ENCODE data around the gene FAM81A.
"Not testable (repeated sequence)": the region's sequence is repeated elsewhere in the genome, so short reads cannot be mapped to it uniquely, and the experiment has no call there.

The FAM81A gene

DNA sequence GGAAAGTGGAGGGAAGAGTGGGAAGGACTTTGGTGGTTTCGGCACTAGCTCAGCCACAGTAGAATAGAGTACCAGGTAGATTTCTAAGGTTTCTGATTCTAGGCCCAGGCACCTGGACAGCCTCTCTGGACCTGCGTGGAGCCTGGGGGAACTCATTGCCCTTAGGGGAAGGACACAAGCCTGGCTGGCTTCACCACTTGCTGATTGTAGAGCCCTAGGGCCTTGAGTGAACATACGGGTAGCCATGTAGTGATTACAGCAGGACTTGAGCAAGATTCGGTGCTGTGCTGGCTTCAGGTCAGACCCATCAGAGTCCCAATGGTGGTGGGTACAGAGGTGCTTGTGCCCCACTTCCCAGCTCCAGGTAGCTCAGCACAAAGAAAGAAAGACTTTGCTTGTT is 47.0 kb downstream of the FAM81A start:
- DNase-seq (ENCODE audit: low read depth): no peak

DNA sequence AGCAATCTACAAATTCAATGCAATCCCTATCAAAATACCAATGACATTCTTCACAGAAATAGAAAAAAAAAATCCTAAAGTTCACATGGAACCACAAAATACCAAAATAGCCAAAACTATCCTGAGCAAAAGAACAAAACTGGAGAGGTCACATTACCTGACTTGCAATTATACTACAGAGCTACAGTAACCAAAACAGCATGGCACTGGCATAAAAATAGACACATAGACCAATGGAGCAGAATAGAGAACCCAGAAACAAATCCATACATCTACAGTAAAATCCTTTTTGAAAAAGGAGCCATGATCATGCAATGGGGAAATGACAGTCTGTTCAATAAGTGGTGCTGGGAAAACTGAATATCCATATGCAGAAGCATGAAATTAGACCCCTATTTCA is 51.5 kb downstream of the FAM81A start:
- DNase-seq (ENCODE audit: low read depth): not testable (repeated sequence)

DNA sequence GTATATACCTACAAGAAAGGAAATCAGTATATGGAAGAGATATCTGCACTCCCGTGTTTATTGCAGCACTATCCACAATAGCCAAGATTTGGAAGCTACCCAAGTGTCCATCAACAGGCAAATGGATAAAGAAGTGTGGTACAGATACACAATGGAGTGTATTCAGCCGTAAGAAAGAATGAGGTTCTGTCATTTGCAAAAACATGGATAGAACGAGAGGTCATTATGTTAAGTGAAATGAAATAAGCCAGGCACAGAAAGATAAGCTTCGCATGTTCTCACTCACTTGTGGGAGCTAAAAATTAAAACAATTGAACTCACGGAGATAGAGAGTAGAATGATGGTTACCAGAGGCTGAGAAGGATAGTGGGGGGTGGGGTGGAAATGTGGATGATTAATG is 53.1 kb downstream of the FAM81A start:
- DNase-seq (ENCODE audit: low read depth): no peak

GRCh38 chr15:59492389-59493377 is 54.7 kb downstream of the FAM81A start:
- peak; percentile 53 for DNase-seq (ENCODE audit: low read depth)

GRCh38 chr15:59501597-59501996 is 63.6 kb downstream of the FAM81A start:
- DNase-seq (ENCODE audit: low read depth): no peak

GRCh38 chr15:59515190-59515589 is 77.2 kb downstream of the FAM81A start:
- no peak for DNase-seq (ENCODE audit: low read depth)

DNA sequence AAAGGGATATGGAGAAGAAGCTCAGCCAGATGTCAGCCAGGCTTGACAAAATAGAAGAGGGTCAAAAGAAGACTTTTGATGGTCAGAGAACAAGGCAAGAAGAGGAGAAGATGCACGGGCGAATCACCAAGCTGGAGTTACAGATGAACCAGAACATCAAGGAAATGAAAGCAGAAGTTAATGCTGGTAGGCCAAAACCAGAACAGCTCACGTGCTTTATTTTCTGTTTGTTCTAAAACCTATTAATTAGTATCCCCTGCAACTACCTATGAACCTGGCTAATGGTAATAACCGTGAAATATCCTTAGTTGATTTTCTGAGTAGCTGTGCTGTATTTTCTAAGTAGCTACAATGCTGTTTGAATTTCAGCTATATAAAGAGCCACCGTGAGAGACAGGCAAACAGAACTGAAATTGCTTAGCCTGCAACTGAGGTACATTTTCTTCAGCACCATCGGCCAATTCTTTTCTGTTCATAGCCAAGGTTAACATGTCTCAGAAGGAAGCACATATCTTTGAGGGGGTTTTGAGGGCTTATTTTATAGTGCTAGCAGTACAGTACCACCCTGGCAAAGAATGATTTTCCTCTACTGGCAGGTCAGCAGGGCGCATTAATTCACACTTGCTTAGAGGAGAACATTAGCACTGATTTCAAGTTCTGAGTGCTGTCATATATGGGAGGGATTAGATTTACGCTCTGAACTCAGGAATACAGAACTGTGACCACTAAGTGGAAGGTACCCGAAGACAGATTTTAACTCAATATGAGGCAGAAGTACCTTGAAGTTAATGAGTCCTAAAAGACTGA is 78.9 kb downstream of the FAM81A start:
- no peak for DNase-seq (ENCODE audit: low read depth)

DNA sequence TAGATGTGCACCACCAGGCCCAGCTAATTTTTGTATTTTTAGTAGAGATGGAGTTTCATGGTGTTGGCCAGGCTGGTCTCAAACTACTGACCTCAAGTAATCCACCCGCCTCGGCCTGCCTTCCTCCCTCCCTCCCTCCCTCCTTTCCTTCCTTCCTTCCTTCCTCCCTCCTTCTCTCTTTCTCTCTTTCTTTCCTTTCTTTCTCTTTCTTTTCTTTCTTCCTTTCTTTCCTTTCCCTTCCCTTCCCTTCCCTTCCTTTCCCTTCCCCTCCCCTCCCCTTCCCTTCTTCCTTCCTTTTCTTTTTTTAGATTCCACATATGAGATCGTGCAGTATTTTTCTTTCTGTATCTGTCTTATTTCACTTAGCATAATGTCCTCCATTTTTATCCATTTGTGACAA is 81.3 kb downstream of the FAM81A start:
- DNase-seq (ENCODE audit: low read depth): no peak

GRCh38 chr15:59521443-59521842 is 83.5 kb downstream of the FAM81A start:
- DNase-seq (ENCODE audit: low read depth): no peak

GRCh38 chr15:59522988-59523461 is 85.0 kb downstream of the FAM81A start:
- DNase-seq (ENCODE audit: low read depth): no peak

DNA sequence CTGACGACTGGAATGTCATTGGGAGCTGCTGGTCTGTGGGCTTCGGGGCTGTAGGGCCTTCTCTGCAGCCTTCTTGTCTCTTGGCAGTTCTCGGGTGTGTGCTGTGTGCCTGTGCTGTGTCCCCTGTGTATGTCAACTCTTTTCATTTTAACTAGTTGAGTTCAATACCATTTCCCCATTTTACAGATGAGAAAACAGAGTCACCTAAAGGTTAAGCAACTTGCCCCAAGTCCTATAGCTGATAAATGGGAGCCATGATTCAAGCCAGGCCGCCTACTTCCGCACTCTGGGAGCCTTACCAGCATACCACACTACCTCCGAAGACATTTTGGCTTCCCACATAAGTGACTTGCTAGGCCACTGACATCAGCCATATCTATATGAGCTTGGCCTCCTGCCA is 85.7 kb downstream of the FAM81A start:
- DNase-seq (ENCODE audit: low read depth): no peak

GRCh38 chr15:59524331-59524731 is 86.3 kb downstream of the FAM81A start:
- no peak for DNase-seq (ENCODE audit: low read depth)

GRCh38 chr15:59526466-59526865 is 88.5 kb downstream of the FAM81A start:
- not testable (repeated sequence) for DNase-seq (ENCODE audit: low read depth)

GRCh38 chr15:59528429-59528828 is 90.4 kb downstream of the FAM81A start:
- no peak for DNase-seq (ENCODE audit: low read depth)

GRCh38 chr15:59528961-59529402 is 91.0 kb downstream of the FAM81A start:
- peak; percentile 72 for DNase-seq (ENCODE audit: low read depth)

DNA sequence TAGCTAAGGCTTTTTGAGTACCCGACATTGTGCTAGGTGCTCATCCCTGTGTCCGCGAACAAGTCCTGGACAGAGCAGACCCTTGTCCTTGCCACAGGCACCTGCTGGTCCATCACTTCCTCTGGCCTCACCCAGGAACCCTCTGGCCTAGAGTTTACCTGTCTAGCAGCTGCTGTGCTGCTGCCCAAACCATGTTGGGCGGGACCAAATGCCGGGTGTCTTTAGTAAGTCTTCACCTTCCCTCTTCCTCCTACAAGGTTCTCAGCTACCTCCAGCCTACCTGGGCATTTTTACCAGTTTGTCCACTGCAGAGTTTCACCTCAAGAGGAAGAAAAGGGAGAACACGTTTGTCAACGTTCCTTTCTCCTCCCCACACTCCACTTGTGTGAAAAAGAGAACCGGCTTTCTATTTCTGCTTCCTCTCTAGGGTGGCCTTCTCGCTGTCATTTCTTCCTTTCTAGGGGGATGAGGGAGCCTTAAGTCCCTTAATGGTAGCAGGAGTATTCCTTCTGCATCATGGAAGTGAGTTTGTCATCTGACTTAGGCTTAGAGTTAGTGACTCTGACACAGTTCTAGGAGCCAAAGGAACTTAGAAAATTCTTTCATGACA is 93.2 kb downstream of the FAM81A start:
- DNase-seq (ENCODE audit: low read depth): no peak

DNA sequence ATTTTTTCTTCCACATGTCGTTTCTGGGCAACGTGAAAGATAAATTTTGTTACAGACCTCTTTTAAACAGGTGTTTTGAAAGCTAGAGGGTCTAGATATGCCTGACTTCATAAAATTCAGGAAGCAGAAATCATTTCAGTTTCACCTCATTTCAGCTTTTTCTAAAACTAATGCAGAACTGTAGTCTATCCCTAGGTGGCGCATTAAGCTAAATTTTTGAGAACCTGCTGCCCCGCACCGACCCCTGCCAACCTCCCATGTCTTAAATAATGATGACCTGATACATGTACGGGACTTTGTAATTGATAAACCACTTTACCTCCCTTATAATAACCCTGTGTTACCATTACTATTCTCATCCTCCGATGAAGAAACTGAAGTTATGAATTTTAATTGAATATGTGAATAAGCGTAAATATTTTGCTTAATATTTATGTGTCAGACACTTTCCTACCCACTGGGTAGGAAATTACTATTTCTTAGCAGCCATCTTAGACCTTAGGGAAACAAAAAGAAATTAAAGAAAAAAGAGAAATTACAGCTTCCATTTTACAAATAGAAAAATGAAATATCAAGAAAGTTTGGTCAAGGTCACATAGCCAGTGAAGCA is 94.9 kb downstream of the FAM81A start:
- DNase-seq (ENCODE audit: low read depth): peak; percentile 12

- DNase-seq (ENCODE audit: low read depth): no peak
Measured at GRCh38 chr15:59536553-59536952, 98.6 kb downstream of the FAM81A start.

- DNase-seq (ENCODE audit: low read depth): no peak
Measured at GRCh38 chr15:59537403-59537802, 99.4 kb downstream of the FAM81A start.

- no peak for DNase-seq (ENCODE audit: low read depth)
Measured at GRCh38 chr15:59538494-59538893, 100.5 kb downstream of the FAM81A start.

GRCh38 chr15:59539799-59540198 is 101.8 kb downstream of the FAM81A start:
- no peak for DNase-seq (ENCODE audit: low read depth)

- no peak for DNase-seq (ENCODE audit: low read depth)
Measured at GRCh38 chr15:59540654-59541053, 102.7 kb downstream of the FAM81A start.

Data from fibroblast of gingiva (primary cell).